ENCODE results near the gene ITGB2. TPM values are rescaled to one million over a fixed set of nuclear protein-coding genes. Genes with fewer than 3 reads are reported as not detected.
A peak's percentile ranks its signal among the peaks of the same experiment; 100 is the strongest.

ITGB2 gene
- total RNA-seq, 1 donor from 2014 or later = 18.6 TPM

GRCh38 chr21:44949779-44950198 lies 29.1 kb upstream of the ITGB2 start:
- no peaks in the 10 kb centered on the region for H3K27me3 ChIP-seq (ENCODE audit: low read depth)
- intact Hi-C loops (cut with micrococcal nuclease) = loop anchor here (5.0 kb wide), 1 partner anchor 188 kb away; no protein-coding TSS in a partner anchor
- H3K4me1 ChIP-seq = peaks cover 91% of the 10 kb centered on the region
- TF ChIP-seq, protein P1, sequence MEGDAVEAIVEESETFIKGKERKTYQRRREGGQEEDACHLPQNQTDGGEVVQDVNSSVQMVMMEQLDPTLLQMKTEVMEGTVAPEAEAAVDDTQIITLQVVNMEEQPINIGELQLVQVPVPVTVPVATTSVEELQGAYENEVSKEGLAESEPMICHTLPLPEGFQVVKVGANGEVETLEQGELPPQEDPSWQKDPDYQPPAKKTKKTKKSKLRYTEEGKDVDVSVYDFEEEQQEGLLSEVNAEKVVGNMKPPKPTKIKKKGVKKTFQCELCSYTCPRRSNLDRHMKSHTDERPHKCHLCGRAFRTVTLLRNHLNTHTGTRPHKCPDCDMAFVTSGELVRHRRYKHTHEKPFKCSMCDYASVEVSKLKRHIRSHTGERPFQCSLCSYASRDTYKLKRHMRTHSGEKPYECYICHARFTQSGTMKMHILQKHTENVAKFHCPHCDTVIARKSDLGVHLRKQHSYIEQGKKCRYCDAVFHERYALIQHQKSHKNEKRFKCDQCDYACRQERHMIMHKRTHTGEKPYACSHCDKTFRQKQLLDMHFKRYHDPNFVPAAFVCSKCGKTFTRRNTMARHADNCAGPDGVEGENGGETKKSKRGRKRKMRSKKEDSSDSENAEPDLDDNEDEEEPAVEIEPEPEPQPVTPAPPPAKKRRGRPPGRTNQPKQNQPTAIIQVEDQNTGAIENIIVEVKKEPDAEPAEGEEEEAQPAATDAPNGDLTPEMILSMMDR (IDR thresholded peaks at IDR 0.05; ENCODE audit: borderline replicate concordance) = peak; percentile 97
- H3K36me3 ChIP-seq = peaks cover 16% of the 10 kb centered on the region
- no peak overlapping the region for H3K4me3 ChIP-seq
- peak; percentile 89 for DNase-seq
- no peaks in the 10 kb centered on the region for H3K9me3 ChIP-seq (replicated peaks)
- H3K27ac ChIP-seq (replicated peaks) = peak overlapping the region; percentile 85

DNA sequence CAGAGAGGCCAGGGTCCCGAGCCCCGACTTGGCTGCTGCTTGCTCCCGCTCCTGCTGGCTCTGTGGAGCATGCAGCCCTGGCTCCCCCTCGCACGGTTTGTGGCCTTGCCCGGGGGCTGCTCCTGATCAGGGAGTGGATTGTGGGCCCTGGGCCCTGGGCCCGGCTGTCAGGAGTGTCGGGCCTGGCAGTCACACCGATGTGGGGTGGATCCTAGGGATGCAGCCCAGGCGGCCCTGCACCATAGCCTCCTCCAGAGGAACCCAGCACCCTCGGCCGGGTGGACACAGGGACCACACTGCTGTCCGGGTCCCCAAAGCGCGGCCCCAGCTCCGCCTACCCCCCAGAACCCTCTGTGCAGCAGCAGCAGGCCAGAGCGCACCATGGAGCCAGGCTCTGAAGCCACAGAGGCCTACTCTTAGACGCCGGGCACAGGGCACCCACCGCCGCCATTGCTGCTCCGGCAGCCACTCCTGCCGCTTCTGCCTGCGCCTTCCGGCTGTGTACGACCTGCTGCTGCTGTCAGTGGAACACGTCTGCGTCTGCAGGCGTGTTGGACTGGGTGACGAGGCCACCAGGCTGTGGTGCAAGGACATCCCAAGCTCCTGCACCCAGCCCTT lies 28.6 kb upstream of the ITGB2 start:
- Histone ChIP-seq H3K27me3 (ENCODE audit: low read depth) (no peaks in the 10 kb centered on the region), H3K4me3 (no peak overlapping the region), H3K9me3 (replicated peaks) (no peaks in the 10 kb centered on the region), H3K27ac (replicated peaks) (peak overlapping the region; percentile 85), H3K4me1 (peaks cover 89% of the 10 kb centered on the region), H3K36me3 (peaks cover 21% of the 10 kb centered on the region)
- intact Hi-C loops (cut with micrococcal nuclease) = loop anchor here (5.0 kb wide), 1 partner anchor 188 kb away; no protein-coding TSS in a partner anchor
- TF ChIP-seq, protein P1 (IDR thresholded peaks at IDR 0.05; ENCODE audit: borderline replicate concordance) = no peak
- DNase-seq = peak; percentile 19

DNA sequence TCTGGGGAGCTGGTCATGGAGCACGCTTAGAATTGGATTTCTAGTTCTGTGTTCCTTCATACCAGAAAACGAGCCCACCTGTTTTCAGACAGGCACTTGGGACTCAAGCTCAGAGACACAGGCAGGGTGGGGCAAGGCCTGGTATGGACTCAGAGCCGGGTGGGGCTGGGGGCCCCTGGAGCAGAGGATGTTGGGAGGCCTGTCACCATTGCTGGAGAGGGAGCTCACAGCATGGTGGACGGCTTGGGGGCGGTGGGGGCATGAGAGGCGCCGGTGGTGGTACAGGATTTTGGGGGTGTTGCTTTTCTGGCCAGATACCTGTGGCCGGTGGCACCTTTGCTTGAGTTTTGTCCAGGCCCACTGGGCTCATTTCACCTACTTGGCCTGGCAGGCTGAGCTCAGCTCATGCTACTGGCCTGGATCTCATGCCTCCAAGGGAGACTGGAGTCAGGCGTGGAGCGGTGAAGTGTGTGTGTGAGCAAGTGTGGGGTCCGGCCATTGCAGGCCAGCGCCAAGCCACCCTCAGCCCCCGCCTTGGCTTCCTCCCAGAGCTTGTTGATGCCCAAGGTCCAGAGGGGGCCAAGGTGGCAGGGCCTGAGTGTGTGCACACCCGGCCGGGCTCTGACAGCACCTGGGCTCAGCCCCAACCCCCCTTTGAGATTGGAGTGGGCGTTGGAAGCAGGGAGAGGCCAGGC lies 27.9 kb upstream of the ITGB2 start:
- peak overlapping the region; percentile 85 for H3K27ac ChIP-seq (replicated peaks)
- TF ChIP-seq, protein P1 (IDR thresholded peaks at IDR 0.05; ENCODE audit: borderline replicate concordance) = no peak
- no peaks in the 10 kb centered on the region for H3K27me3 ChIP-seq (ENCODE audit: low read depth)
- H3K36me3 ChIP-seq = peaks cover 28% of the 10 kb centered on the region
- DNase-seq = peak; percentile 16
- peaks cover 89% of the 10 kb centered on the region for H3K4me1 ChIP-seq
- no peak overlapping the region for H3K4me3 ChIP-seq
- intact Hi-C loops (cut with micrococcal nuclease) = loop anchor here (5.0 kb wide), 1 partner anchor 189 kb away; no protein-coding TSS in a partner anchor
- H3K9me3 ChIP-seq (replicated peaks) = no peaks in the 10 kb centered on the region

- H3K9me3 ChIP-seq (replicated peaks) = no peaks in the 10 kb centered on the region
- TF ChIP-seq, protein P1 (IDR thresholded peaks at IDR 0.05; ENCODE audit: borderline replicate concordance) = no peak
- H3K36me3 ChIP-seq = peaks cover 35% of the 10 kb centered on the region
- no peaks in the 10 kb centered on the region for H3K27me3 ChIP-seq (ENCODE audit: low read depth)
- H3K4me3 ChIP-seq = peak overlapping the region; percentile 39
- peak; percentile 67 for DNase-seq
- intact Hi-C loops (cut with micrococcal nuclease) = loop anchor here (5.0 kb wide), 1 partner anchor 189 kb away; no protein-coding TSS in a partner anchor
- peak overlapping the region; percentile 91 for H3K27ac ChIP-seq (replicated peaks)
- H3K4me1 ChIP-seq = peaks cover 89% of the 10 kb centered on the region
Observed at GRCh38 chr21:44947930-44948331, 27.2 kb upstream of the ITGB2 start.

- H3K27ac ChIP-seq (replicated peaks) = peak overlapping the region; percentile 91
Observed at GRCh38 chr21:44947111-44947929, 26.6 kb upstream of the ITGB2 start.

More at GRCh38 chr21:44947111-44947929, 26.6 kb upstream of the ITGB2 start:
- Histone ChIP-seq H3K36me3 (peaks cover 35% of the 10 kb centered on the region), H3K4me1 (peaks cover 90% of the 10 kb centered on the region), H3K4me3 (peak overlapping the region; percentile 39), H3K9me3 (replicated peaks) (no peaks in the 10 kb centered on the region), H3K27me3 (ENCODE audit: low read depth) (no peaks in the 10 kb centered on the region)
- DNase-seq = peak; percentile 75
- intact Hi-C loops (cut with micrococcal nuclease) = loop anchor here (5.0 kb wide), 1 partner anchor 190 kb away; no protein-coding TSS in a partner anchor
- TF ChIP-seq, protein P1 (IDR thresholded peaks at IDR 0.05; ENCODE audit: borderline replicate concordance) = no peak

Measured in left ventricle myocardium inferior (tissue), 1 donor.